NCI-H128 (cell line): Measurements from ENCODE around the gene LRMDA.

Source experiments
- DNase-seq: peaks from one replicate; lab custom pipeline; 2025; ENCODE audit not compliant: unreplicated experiment; lab: John Stamatoyannopoulos, UW

Gene LRMDA

DNA sequence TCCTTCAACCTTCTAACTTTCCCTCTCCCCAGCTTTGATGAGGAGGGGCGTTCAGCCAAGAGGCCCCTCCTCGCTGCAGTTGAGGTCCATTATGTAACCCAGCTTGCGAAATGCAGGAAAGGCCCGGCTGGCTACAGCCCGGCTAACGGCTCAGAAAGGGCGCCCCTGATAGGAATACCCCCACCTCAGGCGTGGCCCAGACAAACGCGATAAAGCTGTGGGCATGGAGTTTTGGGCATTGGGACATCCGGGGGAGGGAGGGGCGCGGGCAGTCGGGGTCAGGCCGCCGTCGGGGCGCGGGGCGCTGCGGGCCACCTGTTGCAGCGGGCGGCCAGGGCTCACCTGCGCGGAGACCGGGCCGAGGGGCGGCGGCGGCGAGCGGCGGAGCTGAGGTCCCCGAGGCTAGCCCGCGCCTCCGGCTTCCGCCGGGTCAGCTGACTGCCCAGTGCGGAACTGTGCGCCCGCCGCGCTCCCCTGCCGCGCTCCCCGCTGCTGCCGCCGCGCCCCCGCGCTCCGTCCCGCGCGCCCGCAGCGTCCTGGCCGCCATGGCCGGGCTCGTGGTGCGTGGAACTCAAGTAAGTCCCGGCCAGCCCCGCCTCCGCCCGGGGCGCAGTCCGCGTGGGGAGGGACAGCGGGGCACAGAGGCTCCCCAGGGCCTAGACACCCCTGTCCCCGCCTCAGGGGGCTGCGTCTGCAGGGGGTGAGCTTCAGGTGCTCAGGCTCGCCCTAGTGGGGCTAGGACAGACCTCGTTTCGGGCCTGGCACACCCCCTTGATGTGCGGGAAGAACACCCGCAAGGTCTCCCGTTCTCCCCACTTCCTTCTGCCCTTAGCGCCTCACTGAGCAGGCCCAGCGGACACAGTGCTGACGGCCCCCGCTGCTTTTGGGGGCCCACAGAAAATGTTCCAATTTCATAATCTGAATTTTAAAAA lies at the start of gene LRMDA:
TSS of gene LRMDA (plus strand) at position 445 of the 932 bp plus-strand sequence.
- DNase-seq = no peak

DNA sequence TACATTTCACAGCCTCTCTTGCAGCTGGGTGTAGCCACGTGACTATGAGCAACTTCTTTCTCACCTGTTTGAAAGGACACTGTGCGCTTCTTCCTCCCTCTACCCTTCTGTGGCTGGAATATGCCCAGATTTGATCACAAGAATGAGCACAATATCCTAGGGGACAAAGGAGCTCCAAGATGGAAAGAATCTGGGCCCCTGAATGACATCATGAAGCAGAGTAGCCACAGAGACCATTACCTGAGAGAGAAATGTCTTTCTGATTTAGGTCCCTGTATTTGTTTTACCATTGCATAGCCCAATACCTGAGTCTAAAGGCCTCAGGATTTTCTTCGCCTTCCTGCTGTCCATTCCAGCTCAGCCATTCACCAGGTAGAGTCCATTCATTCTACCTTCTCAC lies 45.3 kb upstream of the LRMDA start:
- no peak for DNase-seq

DNA sequence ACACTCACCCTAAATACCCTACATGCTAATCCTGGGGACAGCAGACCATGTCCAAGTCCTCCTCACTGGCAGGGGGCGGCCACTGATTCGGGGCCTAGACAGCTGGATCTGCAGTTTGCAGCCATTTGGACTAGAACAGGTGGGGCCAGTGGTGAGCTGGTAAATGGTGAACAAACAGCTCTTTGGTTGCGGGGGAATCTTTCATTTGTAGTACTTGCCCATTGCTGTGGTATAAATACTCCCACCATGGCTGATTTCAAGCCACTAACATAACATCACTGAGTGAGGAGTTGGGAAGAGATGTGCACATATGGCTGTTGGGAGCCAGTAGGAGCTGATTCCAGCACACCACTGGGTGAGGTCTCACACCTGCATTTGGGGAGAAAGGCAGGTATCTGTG lies 43.3 kb upstream of the LRMDA start:
- DNase-seq = no peak

DNA sequence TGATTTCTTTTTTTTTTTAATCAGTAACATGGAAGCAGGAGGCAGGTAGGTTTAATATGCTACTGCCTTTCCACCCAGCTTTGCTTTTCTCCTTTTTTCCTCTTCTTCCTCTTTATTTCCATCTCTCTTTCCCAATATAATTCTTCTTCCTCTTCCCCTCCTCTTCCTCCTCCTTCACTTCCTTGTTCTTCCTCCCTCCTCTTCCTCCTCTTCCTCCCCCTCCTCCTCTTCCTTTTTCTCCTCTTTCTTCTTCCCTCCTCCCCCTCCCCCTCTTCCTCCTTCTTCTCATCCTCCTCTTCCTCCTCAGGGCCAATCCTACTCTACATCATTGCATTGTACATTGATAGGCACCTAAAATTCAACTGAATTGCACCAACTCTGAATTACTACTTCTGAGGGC lies 41.2 kb upstream of the LRMDA start:
- no peak for DNase-seq

DNA sequence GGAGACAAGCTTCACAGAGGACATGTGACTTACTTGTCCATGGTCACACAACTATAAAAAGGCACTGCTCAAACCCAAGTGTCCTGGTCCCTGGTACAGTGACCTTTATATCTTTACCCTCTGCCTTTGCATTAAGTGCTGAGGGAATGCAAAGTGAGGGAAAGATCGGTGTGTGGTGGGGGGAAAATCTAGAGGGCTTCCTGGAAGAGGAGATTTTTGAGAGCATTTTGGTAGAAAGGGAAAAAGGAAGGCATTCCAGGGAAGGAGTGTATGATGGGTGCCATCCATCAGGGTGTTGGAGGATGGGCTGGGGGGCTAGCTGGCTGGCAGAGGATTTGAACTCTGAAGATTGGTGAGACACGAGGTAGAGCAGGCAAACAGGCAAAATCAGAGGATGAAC lies 39.2 kb upstream of the LRMDA start:
- DNase-seq = no peak

DNA sequence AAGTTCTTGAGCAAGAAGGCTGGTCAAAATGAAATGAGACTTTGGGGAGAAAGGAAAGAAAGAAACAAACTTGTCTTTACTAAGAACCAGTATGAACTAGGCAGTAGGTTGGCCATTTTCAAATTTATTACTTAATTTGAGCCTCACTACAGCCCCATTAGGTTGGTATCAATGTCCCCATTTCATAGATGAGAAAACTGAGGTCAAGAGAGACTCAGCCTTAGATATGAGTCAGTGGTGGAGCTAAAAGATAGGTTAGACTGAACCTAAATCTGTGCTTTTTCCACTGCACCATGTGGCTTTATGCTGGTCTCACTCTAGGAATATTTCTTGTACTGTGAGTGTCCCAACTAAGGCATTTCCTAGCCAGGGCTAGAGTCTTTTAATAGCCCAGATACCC lies 38.7 kb upstream of the LRMDA start:
- no peak for DNase-seq

DNA sequence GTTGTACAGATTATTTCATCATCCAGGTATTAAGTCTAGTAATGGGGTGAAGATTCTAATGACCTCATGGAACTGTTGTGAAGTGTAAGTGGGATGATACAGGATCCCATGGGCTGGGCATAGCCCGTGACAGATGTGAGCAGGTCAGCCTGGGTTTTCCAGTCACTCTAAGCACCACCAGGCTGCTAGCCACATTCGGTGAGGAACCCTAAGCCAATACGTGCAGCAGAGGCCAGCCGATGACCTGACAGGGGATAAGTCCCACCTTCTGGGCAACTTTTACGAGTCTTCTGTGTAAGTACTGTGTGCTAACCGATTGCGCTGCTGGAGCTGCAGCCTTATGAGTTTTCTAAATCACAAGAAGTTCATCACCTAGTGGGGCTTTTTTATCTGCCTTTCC lies 37.2 kb upstream of the LRMDA start:
- DNase-seq = no peak

DNA sequence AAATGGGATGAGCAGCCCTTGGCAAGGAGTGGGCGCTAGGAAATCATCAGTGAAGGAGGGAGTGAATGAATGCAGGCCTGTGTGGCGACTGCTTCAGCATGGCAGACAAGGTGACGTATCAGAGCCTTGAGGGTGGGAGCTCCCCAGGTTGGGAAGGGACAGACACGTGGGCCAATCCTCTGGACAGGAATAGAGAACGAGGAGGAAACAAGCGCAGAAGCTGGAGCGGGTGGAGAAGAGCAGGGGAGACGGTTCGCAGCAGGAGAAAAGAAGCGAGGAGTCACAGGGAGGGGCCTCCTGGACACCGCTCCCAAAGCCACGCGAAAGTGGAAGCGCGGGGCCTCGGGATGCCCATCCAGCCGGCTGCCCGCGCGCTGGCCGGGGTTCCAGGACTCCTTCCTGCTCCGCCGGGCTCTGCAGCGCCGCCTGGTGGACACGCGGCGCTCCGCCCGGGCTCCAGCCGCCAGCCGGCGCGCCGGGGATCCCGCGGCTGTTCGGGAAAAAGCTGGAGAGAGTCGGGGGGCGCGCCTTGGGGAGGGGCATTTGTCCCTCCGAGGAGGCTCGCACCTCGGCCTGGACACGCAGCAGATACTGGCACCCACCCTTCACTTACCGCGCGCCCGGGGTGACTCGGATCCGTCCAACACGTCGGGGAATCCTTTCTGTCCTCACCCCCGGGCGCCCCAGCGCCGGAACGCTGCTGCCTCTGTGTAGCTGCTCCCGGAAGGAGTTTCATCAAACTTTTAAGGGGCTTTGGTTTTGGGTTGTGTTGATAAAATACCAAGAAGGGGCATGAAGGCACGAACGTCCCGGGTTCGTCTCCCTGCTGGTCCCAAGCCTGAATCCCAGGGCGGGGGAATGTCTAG lies 36.1 kb upstream of the LRMDA start:
- DNase-seq = no peak

DNA sequence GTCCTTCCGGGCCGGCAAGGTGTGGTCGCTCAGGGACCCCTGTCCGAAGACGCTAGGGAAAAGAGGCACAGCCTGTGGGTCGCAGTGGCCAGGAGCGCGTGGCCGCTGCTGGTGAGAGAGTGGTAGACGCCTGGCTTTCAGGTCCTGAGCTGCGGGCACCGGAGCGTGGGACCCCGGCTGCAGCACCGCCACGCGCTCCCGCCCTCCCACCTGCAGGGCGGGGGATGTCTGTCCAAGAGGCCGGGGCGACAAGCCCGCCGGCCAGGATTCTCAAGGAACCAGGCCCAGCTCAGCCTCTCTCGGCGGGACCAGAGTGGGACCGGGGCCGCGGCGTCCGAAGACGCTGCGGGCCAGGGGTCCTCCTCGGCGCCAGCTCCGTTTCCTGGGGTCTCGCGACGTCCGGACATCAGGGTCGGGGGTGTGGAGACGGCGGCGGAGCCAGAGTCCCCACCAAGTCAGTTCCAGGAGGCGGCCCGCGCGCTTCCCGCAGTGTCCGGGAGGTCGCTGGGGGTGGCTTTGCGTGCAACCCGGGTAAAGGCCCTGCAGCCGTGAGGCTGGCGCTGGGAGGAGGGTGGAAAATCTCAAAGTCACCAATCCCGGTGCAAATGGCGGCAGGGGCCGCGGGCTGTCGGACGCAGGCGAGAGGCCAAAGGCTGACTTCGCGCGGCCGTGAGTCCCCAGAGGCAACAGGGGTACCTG lies 35.3 kb upstream of the LRMDA start:
- no peak for DNase-seq

DNA sequence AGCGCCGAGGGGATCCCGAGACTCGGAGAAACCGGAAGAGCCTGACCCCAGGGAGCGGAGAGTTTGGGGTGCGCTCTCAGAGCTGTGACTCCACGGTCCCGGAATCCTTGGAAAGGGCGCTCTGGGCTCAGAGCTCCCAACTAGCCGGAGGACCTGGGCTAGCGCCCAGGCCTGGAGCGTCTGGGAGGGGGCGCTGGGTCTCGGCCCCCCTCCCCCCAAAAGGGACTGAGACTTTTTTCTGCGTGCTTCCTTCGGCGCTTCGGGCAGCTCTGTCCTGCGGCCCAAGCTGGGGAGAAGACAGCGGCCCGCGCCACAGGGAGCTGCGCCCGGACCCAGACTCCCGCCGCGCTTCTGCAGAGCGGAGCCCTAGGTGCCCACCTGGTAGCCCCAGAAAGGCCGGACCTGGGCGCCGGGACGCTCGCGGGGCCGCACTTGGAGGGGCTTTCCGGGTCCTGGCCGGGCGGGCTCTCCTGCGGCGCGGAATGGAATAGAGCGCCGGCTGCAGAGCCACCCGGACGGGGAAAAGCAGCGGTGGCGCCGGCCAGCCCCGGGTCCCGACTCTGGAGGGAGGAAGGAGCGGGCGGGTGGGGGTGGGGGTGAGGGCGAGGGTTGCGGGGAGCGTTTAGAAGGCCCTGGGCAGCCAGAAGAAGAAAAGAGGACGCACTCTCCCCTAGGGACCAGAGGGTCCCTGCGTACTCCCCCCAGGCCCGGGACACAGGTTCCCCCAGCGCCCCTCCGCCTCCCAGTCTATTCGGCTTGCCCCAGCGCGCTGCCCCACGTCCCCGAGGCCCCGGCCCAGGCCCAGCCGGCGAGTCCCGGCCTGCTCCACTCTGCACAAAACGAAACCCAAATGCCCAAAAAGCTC lies 34.6 kb upstream of the LRMDA start:
- no peak for DNase-seq

DNA sequence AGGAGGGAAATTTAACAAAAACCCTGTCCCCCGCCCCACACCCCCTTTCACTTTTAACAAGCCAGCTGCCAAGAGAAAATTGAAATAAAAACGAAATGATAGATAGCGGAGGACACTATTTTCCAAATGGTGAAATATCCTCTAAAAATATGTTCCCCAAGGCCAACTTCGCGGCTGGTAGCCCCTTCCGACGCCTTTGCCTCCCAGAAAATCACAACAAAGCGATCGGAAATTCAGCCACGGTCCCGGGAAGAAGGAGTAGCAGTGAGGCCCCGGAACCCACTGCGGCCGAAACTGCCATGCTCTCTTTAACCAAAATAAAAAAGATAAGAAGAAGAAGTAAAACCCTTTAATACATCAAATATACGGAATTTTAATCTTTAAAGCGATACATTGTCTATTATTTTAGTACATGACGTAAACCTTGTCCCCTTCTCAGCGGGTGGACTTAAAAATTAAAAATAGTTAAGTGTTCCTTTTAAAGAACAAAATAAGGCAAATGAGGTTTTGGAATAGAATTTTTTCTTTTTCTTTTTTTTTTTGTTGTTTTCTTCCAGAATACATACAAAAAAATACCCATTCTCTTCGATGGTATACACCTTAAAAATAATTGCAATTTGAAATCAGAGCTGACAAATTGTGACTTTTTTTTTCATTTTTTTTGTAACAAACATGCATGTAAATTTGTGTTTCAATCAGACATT lies 33.8 kb upstream of the LRMDA start:
- DNase-seq = no peak

DNA sequence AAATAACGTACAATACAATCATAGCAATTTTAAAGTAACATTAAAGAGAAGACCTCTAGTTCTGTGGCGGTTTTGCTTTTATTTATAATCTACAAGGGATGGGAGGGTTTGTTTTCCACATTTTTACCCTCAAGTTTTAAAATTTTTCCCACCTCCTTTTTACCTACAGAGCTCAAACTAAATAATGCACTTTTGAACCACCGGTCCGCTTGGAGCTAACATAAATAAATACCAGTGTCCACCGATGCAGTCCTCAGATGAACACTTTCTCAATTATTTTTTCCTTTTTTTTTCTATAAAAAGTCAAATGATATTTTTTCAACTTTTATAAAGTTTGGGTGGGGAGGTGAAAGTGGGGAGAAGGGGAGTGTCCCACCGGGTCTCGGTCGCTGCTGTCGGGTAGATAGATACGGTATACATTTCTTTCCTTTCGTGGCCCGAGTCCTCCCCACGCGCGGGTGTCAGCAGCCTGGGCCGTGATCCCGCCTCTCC lies 33.2 kb upstream of the LRMDA start:
- no peak for DNase-seq

DNA sequence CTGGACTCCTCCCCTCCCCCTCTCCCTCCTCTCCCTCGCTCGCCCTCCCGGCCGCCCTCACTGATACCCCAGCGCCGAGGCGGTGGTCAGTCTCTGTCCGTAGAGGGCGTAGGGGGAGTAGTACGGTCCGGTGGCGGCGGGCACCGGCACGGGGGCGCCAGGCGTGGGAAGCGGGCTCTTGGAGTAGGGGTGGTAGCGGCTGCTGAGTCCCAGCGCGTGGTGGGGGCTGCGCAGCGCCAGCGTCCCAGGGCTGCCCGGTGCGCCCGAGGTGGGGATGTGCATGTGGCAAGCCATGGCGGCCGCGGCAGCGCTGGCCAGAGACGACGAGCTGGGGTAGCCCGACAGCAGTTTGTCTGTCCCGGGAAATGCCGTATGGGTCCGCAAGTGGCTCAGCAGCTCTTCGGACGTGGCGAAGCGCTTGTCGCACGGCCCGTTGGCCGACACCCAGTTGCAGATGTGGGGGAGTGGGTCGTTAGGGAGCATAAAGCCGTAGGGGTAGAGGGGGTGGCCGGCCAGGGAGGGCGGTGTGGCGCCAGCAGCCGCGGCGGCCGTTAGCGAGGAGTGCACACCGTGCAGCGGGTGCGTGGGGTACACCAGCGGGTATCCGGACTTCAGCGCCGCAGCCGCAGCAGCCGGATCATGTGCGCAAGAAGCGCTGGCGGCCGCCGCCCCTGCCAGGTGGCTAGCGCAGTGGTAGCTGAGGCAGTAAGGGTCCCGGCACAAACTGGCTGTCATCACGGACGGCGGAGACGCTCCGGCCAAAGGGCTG lies 32.5 kb upstream of the LRMDA start:
- no peak for DNase-seq

DNA sequence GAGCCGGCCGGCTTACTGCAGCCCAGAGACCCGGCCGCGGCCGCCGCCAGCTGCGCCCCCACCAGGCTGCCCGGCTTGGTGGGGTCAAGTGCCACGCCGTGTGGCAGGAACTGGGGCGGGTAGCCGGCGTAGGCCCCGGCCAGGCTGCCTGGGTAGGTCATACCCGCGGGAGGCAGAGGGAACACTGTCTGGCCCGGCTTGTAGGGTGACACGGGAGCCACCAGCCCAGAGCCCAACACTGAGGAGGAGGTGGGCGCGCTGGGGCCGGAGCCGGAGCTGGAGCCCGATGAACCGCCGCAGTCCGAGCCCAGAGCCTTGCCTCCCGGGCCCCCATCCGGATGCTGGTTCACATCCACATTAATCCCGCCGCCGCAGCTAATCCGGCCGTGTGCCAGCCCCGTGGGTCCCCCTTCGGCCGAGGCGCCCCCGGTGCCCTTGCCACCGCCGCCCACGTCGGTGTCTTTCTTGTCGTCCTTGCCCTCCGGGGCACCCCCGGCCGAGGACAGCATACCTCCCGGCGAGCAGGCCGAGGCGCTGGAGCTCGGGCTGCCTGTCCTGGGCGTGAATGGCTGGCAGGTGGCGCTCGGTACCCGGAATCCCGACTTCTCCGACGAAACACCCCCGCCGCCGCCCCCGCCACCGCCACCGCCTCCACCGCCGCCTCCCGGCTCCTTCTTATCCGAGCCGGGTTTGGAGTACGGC lies 31.8 kb upstream of the LRMDA start:
- DNase-seq = peak; percentile 10

DNA sequence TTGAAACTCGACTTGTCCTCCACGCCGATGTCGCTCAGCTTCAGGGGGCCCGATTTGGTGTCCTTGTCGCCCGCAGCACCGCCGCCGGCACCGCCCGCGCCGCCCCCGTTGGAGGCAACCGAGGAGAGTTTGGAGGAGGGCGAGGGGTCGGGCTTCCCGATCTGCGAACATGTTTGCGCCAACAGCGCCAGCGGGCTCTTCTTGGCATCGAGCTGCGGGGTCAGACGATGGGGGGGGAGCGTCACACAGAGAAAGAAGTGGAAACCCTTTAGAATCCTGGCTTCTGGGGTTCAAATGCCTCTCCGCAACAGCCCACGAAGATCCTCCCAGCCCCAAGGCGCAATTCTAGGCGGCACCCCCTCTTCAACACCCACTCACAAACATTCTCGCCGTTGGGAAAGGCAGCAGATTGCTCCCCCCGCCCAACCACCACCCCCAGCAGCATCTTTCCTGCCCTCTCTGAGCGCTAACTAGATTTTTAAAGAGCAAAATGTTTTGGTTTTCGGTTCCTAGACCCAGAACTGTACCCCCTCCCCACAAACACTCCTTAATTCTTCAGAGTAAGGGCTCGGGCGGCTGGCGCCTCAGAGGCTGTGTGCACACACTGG lies 31.2 kb upstream of the LRMDA start:
- DNase-seq = no peak

DNA sequence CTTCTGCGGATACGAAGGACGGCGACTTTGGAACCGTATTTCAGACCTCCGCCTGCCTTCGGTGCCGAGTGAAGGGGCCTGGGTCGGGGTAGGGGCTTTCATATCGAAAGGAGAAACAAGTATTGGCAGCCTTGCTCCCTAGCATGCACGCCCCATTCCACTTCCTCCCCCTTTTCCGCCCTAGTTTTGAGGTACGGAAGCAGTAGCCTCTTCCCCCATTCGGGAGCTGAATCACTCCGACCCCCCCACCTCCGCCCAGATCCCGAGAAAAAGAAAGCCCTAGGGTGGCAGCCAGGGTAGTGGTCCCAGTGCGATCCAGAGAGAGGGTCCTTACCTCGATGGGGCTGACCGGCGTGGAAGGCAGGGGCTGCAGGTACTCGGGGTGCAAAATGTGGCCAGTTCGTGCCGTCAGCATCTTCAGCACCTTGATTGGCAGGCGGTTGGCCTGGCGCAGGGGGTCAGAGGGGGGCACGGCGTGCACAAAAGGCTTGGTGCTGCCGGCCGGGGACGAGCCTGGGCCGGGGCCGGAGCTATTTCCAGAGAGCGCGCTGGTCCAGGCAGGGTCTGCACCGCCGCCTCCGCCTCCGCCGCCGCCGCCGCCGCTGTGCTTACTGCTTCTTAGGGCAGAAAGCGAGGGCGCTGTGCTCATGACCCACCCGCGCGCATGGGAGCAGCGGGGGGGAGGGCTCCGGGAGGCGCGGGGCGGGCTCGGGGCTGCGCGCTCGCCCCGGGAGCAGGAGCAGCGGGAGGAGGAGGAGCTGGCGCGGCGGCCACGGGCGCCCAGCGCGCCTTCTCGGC lies 30.5 kb upstream of the LRMDA start:
- no peak for DNase-seq
